ENCODE data around the gene GAPVD1.

DNA sequence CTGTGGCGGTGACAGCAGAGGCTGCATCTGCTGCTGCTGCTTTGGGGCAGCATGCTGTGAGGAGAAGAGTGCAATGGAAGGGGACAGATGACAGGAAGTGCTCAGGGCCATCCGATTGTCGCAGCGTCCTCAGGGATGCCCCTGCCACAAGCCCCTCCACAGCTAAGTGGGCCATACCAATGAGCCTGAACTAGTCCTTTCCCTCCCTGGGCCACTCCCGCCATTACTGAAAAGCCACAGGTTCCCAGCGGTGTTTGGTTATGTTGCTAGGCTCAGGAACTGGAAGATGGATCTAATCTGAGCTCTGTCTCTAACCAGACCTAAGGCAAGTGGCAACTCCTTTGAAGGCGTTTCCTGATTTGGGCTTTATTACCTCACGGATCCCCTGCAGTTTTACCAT is 109.2 kb downstream of the GAPVD1 start:
- TF ChIP-seq SP1 (IDR thresholded peaks at IDR 0.05) (no peak), FOXM1 (IDR thresholded peaks at IDR 0.05; ENCODE audit: borderline replicate concordance) (no peak), BHLHE40 (IDR thresholded peaks at IDR 0.05; ENCODE audit: borderline replicate concordance) (no peak), FOXA1 (IDR thresholded peaks at IDR 0.05) (no peak), TARDBP (IDR thresholded peaks at IDR 0.05) (no peak), ZNF384 (IDR thresholded peaks at IDR 0.05) (no peak), CTBP1 (IDR thresholded peaks at IDR 0.05; ENCODE audit: borderline replicate concordance) (no peak)

Measured in HEK293T (cell line).